Right atrium auricular region (tissue), 2 donors: ENCODE measurements around the gene PPP1R3D. TPM values are rescaled to one million over a fixed set of nuclear protein-coding genes. Genes with fewer than 3 reads are reported as not detected.

ENCODE experiments used
- DNase-seq: peaks from one replicate; pipeline ENCODE4 v3.0.0-alpha.2; 2019; ENCODE audit warnings: low spot score
- H3K27ac ChIP-seq, 2 donors: fragments of 200-600 bp; sonication (generic); 1 replicate in 1 of 2; 2 replicates in 1 of 2; pipeline ENCODE4 v1.5.1; 2016 to 2019
- H3K27me3 ChIP-seq, 2 donors: fragments of 200-600 bp; sonication (generic); one replicate each; pipeline versions ENCODE4 v1.5.1 to v1.6.0; 2017 to 2019
- H3K36me3 ChIP-seq: fragments of 200-600 bp; sonication (generic); one replicate; pipeline ENCODE4 v1.5.1; 2016
- H3K4me1 ChIP-seq, 2 donors: fragments of 200-600 bp; sonication (generic); one replicate each; pipeline versions ENCODE4 v1.5.1 to v1.6.0; 2017 to 2019
- H3K4me3 ChIP-seq, 2 donors: fragments of 200-600 bp; sonication (generic); 1 replicate in 1 of 2; 2 replicates in 1 of 2; pipeline ENCODE4 v1.5.1; 2017 to 2019; ENCODE audit warnings: mild to moderate bottlenecking in 1 of 2, moderate library complexity in 1 of 2
- H3K9me3 ChIP-seq, 2 donors: fragments of 200-600 bp; sonication (generic); one replicate each; pipeline ENCODE4 v1.5.1; 2019
- CTCF ChIP-seq, 2 donors: fragments of 200-600 bp; sonication (generic); IDR thresholded peaks; one replicate each; pipeline ENCODE4 v1.5.1; 2019; ENCODE audit warnings: antibody characterized with exemption in 2 of 2
- total RNA-seq, 2 donors: library from RNA; depleted of rRNA; stranded (reverse); fragments of >200 nt; gene quantifications; one replicate each; pipeline ENCODE4 v1.1.0, GENCODE V29; 2016

Gene PPP1R3D
- total RNA-seq, 2 donors from 2014 or later = 6.9 to 7.9 TPM

- no peak overlapping the region for H3K4me3 ChIP-seq
- no peak overlapping the region for H3K27ac ChIP-seq
- no peak for DNase-seq
- H3K36me3 ChIP-seq = no peaks in the 10 kb centered on the region
- no peak for TF ChIP-seq CTCF (IDR thresholded peaks at IDR 0.05)
- no peaks in the 10 kb centered on the region for H3K9me3 ChIP-seq
- H3K4me1 ChIP-seq = no peaks in the 10 kb centered on the region
- no peaks in the 10 kb centered on the region for H3K27me3 ChIP-seq
Observed at GRCh38 chr20:59984541-59984940, 44.4 kb upstream of the PPP1R3D start.

- H3K36me3 ChIP-seq = no peaks in the 10 kb centered on the region
- H3K4me3 ChIP-seq = no peak overlapping the region
- no peaks in the 10 kb centered on the region for H3K27me3 ChIP-seq
- TF ChIP-seq CTCF (IDR thresholded peaks at IDR 0.05) = no peak
- H3K4me1 ChIP-seq = no peaks in the 10 kb centered on the region
- no peak overlapping the region for H3K27ac ChIP-seq
- H3K9me3 ChIP-seq = no peaks in the 10 kb centered on the region
- DNase-seq = no peak
Observed at GRCh38 chr20:59983076-59983475, 43.0 kb upstream of the PPP1R3D start.

- Histone ChIP-seq H3K4me1 (no peaks in the 10 kb centered on the region), H3K27me3 (no peaks in the 10 kb centered on the region), H3K9me3 (no peaks in the 10 kb centered on the region), H3K36me3 (no peaks in the 10 kb centered on the region), H3K4me3 (no peak overlapping the region), H3K27ac (no peak overlapping the region)
- DNase-seq = no peak
- TF ChIP-seq CTCF (IDR thresholded peaks at IDR 0.05) = no peak
Observed at GRCh38 chr20:59977086-59977485, 37.0 kb upstream of the PPP1R3D start.

- Histone ChIP-seq H3K36me3 (no peaks in the 10 kb centered on the region), H3K9me3 (no peaks in the 10 kb centered on the region), H3K27me3 (no peaks in the 10 kb centered on the region), H3K4me1 (no peaks in the 10 kb centered on the region), H3K27ac (no peak overlapping the region), H3K4me3 (no peak overlapping the region)
- DNase-seq = no peak
- no peak for TF ChIP-seq CTCF (IDR thresholded peaks at IDR 0.05)
Observed at GRCh38 chr20:59976156-59976782, 36.2 kb upstream of the PPP1R3D start.

- H3K27me3 ChIP-seq = no peaks in the 10 kb centered on the region
- no peak overlapping the region for H3K27ac ChIP-seq
- H3K36me3 ChIP-seq = no peaks in the 10 kb centered on the region
- H3K9me3 ChIP-seq = no peaks in the 10 kb centered on the region
- DNase-seq = no peak
- no peak overlapping the region for H3K4me3 ChIP-seq
- H3K4me1 ChIP-seq = no peaks in the 10 kb centered on the region
- TF ChIP-seq CTCF (IDR thresholded peaks at IDR 0.05) = no peak
Observed at GRCh38 chr20:59972037-59972801, 32.1 kb upstream of the PPP1R3D start.
